Neural progenitor cell (in vitro differentiated cells): ENCODE data around the gene CENPH.

Experiments used
- EZH2 ChIP-seq: fragments of 200-600 bp; sonication (generic); IDR thresholded peaks from 2 replicates; pipeline ENCODE4 v1.6.1; 2017; ENCODE audit warnings: antibody characterized with exemption, mild to moderate bottlenecking, moderate library complexity
- TF ChIP-seq, protein P1 (sequence below): fragments of 200-600 bp; sonication (generic); IDR thresholded peaks from 2 replicates; pipeline ENCODE4 v1.5.1; 2017; ENCODE audit warnings: antibody characterized with exemption, mild to moderate bottlenecking

DNA sequence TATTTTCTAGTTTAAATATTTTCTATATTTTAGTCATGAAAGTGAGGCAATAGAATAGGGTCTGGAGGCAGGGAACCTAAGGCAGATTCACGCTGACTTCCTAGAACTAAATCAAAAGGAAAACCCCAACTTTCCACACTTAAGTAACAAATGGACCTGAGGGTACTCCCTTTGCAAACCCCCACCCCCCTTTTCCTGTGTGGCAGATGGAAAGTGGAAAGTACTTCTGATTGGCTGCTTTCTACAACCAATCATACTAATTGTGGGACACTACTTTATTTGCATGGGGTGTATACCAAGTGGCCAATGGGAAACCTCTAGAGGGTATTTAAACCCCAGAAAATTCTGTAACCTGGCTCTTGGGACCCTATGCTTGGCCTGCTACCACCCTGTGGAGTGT lies 4.8 kb upstream of the CENPH start:
- no peak for TF ChIP-seq EZH2
- TF ChIP-seq, protein P1, sequence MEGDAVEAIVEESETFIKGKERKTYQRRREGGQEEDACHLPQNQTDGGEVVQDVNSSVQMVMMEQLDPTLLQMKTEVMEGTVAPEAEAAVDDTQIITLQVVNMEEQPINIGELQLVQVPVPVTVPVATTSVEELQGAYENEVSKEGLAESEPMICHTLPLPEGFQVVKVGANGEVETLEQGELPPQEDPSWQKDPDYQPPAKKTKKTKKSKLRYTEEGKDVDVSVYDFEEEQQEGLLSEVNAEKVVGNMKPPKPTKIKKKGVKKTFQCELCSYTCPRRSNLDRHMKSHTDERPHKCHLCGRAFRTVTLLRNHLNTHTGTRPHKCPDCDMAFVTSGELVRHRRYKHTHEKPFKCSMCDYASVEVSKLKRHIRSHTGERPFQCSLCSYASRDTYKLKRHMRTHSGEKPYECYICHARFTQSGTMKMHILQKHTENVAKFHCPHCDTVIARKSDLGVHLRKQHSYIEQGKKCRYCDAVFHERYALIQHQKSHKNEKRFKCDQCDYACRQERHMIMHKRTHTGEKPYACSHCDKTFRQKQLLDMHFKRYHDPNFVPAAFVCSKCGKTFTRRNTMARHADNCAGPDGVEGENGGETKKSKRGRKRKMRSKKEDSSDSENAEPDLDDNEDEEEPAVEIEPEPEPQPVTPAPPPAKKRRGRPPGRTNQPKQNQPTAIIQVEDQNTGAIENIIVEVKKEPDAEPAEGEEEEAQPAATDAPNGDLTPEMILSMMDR, result no peak
